HuH-7 (cell line): ENCODE measurements around the gene FBRSL1.
"Not testable (repeated sequence)": the region's sequence is repeated elsewhere in the genome, so short reads cannot be mapped to it uniquely, and the experiment has no call there.

Experiments
- DNase-seq: peaks from one replicate; pipeline ENCODE4 v3.0.0; 2011; ENCODE audit warnings: low spot score

The FBRSL1 gene

GRCh38 chr12:132453361-132454192, 36.4 kb upstream of the FBRSL1 start:
- no peak for DNase-seq

- DNase-seq: no peak
Measured at GRCh38 chr12:132454193-132454932, 35.6 kb upstream of the FBRSL1 start.

- DNase-seq: no peak
Measured at GRCh38 chr12:132454933-132455418, 35.0 kb upstream of the FBRSL1 start.

GRCh38 chr12:132455565-132455964, 34.4 kb upstream of the FBRSL1 start:
- DNase-seq: no peak

- DNase-seq: no peak
Measured at GRCh38 chr12:132456186-132456943, 33.6 kb upstream of the FBRSL1 start.

- DNase-seq: no peak
Measured at GRCh38 chr12:132456944-132457495, 32.9 kb upstream of the FBRSL1 start.

DNA sequence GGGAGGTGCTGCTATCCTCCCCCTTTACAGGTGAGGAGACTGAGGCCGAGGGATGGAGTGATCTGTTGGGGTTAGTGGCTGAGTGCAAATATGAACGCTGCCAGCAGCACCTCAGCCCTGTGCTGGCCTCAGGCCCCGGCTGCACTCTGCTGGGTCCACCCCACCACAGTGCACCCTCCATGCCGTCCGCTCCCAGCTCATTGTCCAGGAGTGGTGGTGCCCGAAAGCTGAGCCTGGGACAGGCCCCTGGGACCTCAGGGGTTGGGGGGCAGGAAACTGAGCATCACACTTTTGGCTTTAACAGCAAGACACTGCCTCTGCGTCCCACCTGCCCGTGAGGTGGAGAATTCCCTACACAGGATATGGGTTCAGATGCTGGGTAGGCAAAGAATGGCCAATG, 31.5 kb upstream of the FBRSL1 start:
- no peak for DNase-seq

GRCh38 chr12:132458846-132459641, 30.9 kb upstream of the FBRSL1 start:
- no peak for DNase-seq

DNA sequence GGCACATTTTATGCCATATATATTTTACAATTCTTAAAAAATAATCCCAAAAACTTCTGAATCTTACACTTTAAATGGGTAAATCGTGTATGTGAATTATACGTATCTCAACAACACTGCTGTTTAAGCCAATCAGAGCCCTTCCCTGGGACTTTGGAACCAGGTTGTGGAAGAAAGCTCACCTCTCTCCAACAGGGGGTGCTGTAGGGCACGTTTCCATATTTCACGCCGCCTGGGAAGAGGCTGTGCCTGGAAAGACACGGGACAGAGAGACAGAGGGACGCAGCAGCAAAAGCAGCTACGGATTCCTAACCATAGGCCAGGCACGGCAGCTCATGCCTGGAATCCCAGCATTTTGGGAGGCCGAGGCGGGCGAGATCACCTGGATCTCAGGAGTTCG, 29.4 kb upstream of the FBRSL1 start:
- DNase-seq: no peak

DNA sequence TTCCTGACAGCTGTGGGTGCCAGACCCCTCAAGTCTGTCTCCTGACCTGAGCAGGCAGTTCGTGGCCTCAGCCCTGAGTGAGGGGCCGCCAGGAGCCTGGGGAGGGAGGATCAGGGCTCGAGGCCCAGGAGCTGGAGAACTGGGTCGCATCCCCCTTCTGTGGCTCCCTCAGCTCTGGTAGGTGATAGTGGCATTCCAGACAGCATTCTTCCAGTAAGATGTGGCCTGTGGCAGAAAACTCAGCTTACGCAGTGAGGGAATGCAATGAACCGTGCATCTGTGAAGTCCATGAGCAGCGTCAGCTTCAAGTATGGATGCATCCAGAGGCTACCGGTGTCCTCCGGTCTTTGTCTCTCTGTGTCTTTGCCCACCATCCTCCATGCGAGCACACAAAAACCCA, 28.4 kb upstream of the FBRSL1 start:
- no peak for DNase-seq

DNA sequence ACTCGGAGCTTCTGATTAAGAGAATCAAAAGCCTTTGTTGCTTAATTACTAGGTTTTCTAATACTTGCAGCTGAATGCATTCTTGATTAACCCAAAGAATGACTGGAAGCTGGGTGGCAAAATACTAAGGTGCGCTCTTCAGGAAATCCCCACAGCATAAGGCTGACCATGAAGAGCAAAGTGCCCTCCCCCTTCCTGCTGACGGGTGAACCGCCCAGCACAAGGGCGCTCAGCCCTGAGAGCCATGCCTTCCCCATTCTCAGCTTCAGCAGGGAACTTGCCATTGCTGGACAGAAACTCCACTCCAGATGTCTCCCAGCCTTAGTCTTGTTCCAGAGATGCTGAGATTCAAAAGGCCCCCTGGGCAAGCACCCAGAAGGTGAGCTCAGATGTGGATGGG, 27.2 kb upstream of the FBRSL1 start:
- no peak for DNase-seq

DNA sequence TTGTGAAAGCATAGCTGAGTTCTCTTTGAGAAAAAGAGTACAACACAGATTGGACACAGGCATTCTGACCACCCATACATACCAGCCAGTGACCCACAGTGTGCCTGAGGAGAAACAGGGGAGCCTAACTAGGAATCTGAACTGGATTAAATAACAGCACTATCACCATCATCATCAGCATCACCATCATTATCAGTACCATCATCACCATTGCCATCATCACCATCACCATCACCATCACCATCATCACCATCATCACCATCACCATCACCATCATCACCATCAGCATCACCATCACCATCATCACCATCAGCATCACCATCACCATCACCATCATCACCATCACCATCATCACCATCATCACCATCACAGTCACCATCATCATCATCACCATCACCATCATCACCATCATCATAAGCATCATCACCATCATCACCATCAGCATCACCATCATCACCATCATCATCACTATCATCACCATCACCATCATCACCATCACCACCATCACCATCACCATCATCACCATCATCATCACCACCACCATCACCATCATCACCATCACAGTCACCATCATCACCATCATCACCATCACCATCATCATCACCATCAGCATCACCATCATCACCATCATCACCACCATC, 26.5 kb upstream of the FBRSL1 start:
- DNase-seq: not testable (repeated sequence)

DNA sequence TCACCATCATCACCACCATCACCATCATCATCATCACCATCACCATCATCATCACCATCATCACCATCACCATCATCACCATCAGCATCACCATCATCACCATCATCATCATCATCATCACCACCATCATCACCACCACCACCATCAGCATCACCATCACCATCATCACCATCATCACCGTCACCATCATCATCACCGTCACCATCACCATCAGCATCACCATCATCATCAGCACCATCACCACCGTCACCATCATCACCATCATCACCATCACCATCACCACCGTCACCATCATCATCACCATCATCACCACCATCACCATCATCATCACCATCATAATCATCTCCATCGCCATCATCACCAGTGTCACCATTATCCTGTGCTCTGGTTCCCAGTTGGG, 25.6 kb upstream of the FBRSL1 start:
- not testable (repeated sequence) for DNase-seq

DNA sequence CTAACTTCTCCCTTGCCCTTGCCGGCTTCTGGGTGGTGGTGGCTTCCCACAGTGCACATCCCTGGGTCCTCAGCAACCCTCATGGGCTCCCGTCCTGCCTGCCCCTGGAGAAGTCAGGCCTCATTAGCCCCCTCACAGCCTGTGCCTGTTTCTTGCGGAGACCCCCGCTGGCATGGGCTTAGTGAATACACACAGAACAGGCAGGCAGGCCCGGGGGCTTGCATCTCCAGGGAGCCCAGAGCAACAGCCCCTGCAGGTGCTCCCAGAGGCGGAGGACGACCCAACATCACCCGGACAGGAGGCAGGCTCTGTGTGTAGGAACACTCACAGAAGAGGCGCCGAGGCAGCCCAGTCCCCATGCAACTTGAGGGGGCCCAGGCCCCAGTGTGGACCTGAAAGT, 25.1 kb upstream of the FBRSL1 start:
- no peak for DNase-seq

GRCh38 chr12:132465269-132466190, 24.4 kb upstream of the FBRSL1 start:
- no peak for DNase-seq

DNA sequence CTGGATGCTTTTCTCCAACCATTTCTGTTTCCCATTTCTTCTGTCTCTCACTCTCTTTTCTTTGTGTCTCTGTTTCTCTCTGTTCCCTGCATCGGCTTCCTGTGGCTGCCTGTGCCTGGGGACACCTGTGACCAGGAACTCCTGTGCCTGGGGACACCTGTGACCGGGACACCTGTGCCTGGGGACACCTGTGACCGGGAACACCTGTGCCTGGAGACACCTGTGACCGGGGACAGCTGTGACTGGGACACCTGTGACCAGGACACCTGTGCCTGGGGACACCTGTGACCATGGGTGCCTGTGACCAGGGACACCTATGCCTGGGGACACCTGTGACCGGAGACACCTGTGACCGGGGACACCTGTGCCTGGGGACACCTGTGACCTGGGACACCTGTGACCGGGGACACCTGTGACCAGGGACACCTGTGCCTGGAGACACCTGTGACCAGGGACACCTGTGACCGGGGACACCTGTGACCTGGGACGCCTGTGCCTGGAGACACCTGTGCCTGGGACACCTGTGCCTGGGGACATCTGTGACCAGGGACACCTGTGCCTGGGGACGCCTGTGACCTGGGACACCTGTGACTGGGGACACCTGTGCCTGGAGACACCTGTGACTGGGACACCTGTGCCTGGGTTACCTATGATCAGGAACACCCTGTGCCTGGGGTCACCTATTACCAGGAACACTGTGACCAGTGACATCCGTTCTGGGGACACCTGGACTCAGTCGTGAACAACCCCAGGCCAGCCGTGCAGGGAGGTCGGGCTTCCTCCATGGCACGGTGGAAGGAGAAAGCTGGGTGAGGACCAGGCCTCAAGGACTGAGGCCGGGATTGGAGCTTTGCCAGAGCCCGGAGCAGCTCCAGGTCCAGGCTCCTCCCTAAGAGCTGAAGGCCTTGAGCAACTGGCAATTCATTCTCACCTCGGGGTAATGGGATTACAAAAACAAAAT, 23.4 kb upstream of the FBRSL1 start:
- DNase-seq: no peak

DNA sequence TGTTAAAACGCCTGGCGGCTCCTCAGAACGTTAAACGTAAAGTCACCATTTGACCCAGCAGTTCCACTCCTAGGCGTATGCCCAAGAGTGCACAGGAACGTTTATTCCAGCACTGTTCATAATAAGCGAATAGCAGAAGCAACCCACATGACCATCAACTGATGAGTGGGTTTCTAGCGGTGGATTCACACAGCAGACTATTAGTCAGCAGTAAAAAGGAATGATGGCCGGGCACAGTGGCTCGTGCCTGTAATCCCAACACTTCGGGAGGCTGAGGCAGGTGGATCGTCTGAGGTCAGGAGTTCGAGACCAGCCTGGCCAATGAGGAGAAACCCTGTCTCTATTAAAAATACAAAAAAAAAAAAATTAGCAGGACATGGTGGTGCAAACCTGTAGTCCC, 22.4 kb upstream of the FBRSL1 start:
- DNase-seq: no peak

DNA sequence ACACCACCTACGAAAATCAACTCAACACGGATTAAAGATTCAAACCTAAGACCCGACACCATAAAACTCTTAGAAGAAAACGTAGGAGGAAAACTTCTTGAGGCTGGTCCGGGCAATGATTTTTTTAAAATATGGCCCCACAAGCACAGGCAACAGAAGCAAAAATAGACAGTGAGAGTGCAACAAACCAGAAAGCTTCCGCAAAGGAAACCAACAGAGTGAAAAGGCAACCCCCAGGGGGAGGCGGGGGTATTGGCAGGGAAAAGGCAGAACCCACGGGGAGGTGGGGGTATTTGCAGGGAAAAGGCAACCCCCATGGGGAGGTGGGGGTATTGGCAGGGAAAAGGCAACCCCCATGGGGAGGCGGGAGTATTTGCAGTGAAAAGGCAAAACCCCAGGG, 20.5 kb upstream of the FBRSL1 start:
- no peak for DNase-seq

DNA sequence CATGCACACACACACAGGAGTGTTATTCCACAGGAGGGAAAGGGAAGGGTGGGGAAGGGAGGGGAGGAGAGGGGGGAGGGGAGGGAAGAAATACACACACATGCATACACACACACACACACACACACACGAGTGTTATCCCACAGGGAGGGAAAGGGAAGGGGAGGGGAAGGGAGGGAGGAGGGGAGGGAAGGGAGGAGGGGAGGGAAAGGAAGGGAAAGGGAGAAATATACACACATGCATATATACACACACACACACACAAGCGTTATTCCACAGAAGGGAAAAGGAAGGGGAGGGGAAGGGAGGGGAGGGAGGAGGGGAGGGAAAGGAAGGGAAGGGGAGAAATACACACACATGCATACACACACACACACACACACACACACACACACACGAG, 19.6 kb upstream of the FBRSL1 start:
- DNase-seq: no peak
